ENCODE measurements around the gene OAS1.

The OAS1 gene

DNA sequence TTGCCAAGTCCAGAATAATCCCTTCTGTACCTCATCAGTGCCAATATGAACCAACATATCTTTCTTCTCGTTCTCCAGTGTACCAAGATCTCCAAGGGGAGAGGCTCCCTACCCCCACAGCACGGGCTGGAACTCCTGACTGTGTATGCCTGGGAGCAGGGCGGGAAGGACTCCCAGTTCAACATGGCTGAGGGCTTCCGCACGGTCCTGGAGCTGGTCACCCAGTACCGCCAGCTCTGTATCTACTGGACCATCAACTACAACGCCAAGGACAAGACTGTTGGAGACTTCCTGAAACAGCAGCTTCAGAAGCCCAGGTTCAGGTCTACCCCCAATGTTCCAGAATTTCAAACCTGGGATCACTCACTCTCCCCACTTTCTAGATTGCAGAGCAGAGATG is 61.1 kb downstream of the OAS1 start:
- DNase-seq: no peak
